Hepatocyte (in vitro differentiated cells): ENCODE measurements around the gene CFAP141. TPM values are rescaled to one million over a fixed set of nuclear protein-coding genes. Genes with fewer than 3 reads are reported as not detected.

ENCODE experiments used
- DNase-seq: peaks from one replicate; pipeline ENCODE4 v3.0.0-alpha.2; 2016; ENCODE audit warnings: low spot score
- H2AFZ ChIP-seq: fragments of 200-600 bp; sonication (generic); 2 replicates; pipeline ENCODE4 v1.6.0; 2016; ENCODE audit warnings: antibody characterized with exemption, mild to moderate bottlenecking
- H3K27ac ChIP-seq: fragments of 200-600 bp; sonication (generic); 2 replicates; pipeline ENCODE4 v1.5.1; 2016; ENCODE audit warnings: mild to moderate bottlenecking
- H3K27me3 ChIP-seq: fragments of 200-600 bp; sonication (generic); 2 replicates; pipeline ENCODE4 v1.6.1; 2016
- H3K36me3 ChIP-seq: fragments of 200-600 bp; sonication (generic); replicated peaks from 2 replicates; pipeline ENCODE4 v1.5.1; 2016; ENCODE audit warnings: low read depth; ENCODE audit not compliant: insufficient read depth
- H3K4me1 ChIP-seq: fragments of 200-600 bp; sonication (generic); 2 replicates; pipeline ENCODE4 v1.5.1; 2016; ENCODE audit warnings: mild to moderate bottlenecking, moderate library complexity; ENCODE audit not compliant: insufficient read depth
- H3K4me2 ChIP-seq: fragments of 200-600 bp; sonication (generic); 2 replicates; pipeline ENCODE4 v1.6.0; 2016
- H3K4me3 ChIP-seq: fragments of 200-600 bp; sonication (generic); 2 replicates; pipeline ENCODE4 v1.5.1; 2016; ENCODE audit warnings: mild to moderate bottlenecking
- H3K79me2 ChIP-seq: fragments of 200-600 bp; sonication (generic); 2 replicates; pipeline ENCODE4 v1.6.0; 2017; ENCODE audit warnings: mild to moderate bottlenecking
- H3K9me2 ChIP-seq: fragments of 200-600 bp; sonication (generic); replicated peaks from 2 replicates; pipeline ENCODE4 v1.6.0; 2017; ENCODE audit warnings: mild to moderate bottlenecking; ENCODE audit not compliant: insufficient read depth
- H3K9me3 ChIP-seq: fragments of 200-600 bp; sonication (generic); 2 replicates; pipeline ENCODE4 v1.5.1; 2016; ENCODE audit warnings: low read depth, mild to moderate bottlenecking
- H4K20me1 ChIP-seq: fragments of 200-600 bp; sonication (generic); 2 replicates; pipeline ENCODE4 v1.6.0; 2016; ENCODE audit warnings: mild to moderate bottlenecking; ENCODE audit not compliant: insufficient read depth, poor library complexity, severe bottlenecking
- CTCF ChIP-seq: fragments of 200-600 bp; sonication (generic); IDR thresholded peaks from 2 replicates; pipeline ENCODE4 v1.5.1; 2016; ENCODE audit warnings: antibody characterized with exemption, mild to moderate bottlenecking; ENCODE audit not compliant: poor library complexity
- EZH2 ChIP-seq: fragments of 200-600 bp; sonication (generic); IDR thresholded peaks from 2 replicates; pipeline ENCODE4 v1.6.1; 2016; ENCODE audit warnings: antibody characterized with exemption, mild to moderate bottlenecking, borderline replicate concordance
- EZH2phosphoT487 ChIP-seq: fragments of 200-600 bp; sonication (generic); IDR thresholded peaks from one replicate; pipeline ENCODE4 v1.6.1; 2018; ENCODE audit warnings: antibody characterized with exemption, mild to moderate bottlenecking, low read depth, moderate library complexity; ENCODE audit not compliant: unreplicated experiment, severe bottlenecking
- WGBS: methylation state at CpG from one replicate; pipeline ENCODE4 v1.1.6; 2016; ENCODE audit warnings: low lambda C conversion rate; ENCODE audit errors: missing lambda C conversion rate; 5-methylcytosine and 5-hydroxymethylcytosine counted together
- polyA plus RNA-seq: library from polyadenylated mRNA; unstranded; fragments of >200 nt; fragmentation: Nextera tagmentation; extraction: Ambion mirVana; gene quantifications from 2 replicates; pipeline ENCODE4 v1.2.1, GENCODE V29; 2016
- total RNA-seq: library from RNA; depleted of rRNA; stranded (reverse); fragments of >200 nt; gene quantifications from 2 replicates; pipeline ENCODE4 v1.2.3, GENCODE V29; 2014

The CFAP141 gene
- total and polyA plus RNA-seq, 2 experiments from 2014 or later: not detected

GRCh38 chr1:154181944-154182343 lies 24.2 kb downstream of the CFAP141 start:
- Histone ChIP-seq H3K4me3 (peak overlapping the region; percentile 76), H3K9me3 (no peaks in the 10 kb centered on the region), H4K20me1 (peaks cover 46% of the 10 kb centered on the region), H3K36me3 (no peaks in the 10 kb centered on the region), H3K79me2 (peaks cover 56% of the 10 kb centered on the region), H2AFZ (no peak overlapping the region), H3K4me1 (peaks cover 38% of the 10 kb centered on the region), H3K9me2 (no peaks in the 10 kb centered on the region), H3K27ac (peak overlapping the region; percentile 96), H3K4me2 (peak overlapping the region; percentile 87), H3K27me3 (no peaks in the 10 kb centered on the region)
- TF ChIP-seq CTCF (no peak), EZH2 (no peak), EZH2phosphoT487 (no peak)
- WGBS: under 1% methylated on average over 6 of the region's 6 CpGs
- DNase-seq: no peak

GRCh38 chr1:154179946-154180687 lies 26.0 kb downstream of the CFAP141 start:
- WGBS: 47% methylated on average over 3 of the region's 3 CpGs
- Histone ChIP-seq H3K9me3 (no peaks in the 10 kb centered on the region), H4K20me1 (peaks cover 60% of the 10 kb centered on the region), H3K9me2 (no peaks in the 10 kb centered on the region), H3K4me3 (peak overlapping the region; percentile 9), H3K27ac (peak overlapping the region; percentile 96), H3K79me2 (peaks cover 72% of the 10 kb centered on the region), H3K4me1 (peaks cover 42% of the 10 kb centered on the region), H2AFZ (no peak overlapping the region), H3K36me3 (no peaks in the 10 kb centered on the region), H3K27me3 (no peaks in the 10 kb centered on the region), H3K4me2 (peak overlapping the region; percentile 87)
- TF ChIP-seq EZH2 (no peak), EZH2phosphoT487 (no peak), CTCF (no peak)
- DNase-seq: peak; percentile 63

GRCh38 chr1:154178911-154179811 lies 27.0 kb downstream of the CFAP141 start:
- peaks cover 60% of the 10 kb centered on the region for H4K20me1 ChIP-seq
- WGBS: 59% methylated on average over 10 of the region's 10 CpGs

More at GRCh38 chr1:154178911-154179811, 27.0 kb downstream of the CFAP141 start:
- Histone ChIP-seq H3K4me1 (peaks cover 42% of the 10 kb centered on the region), H3K79me2 (peaks cover 81% of the 10 kb centered on the region), H3K4me3 (peak overlapping the region; percentile 9), H3K4me2 (peak overlapping the region; percentile 87), H3K9me2 (no peaks in the 10 kb centered on the region), H3K36me3 (no peaks in the 10 kb centered on the region), H2AFZ (no peak overlapping the region), H3K27ac (peak overlapping the region; percentile 96), H3K27me3 (no peaks in the 10 kb centered on the region), H3K9me3 (no peaks in the 10 kb centered on the region)
- TF ChIP-seq EZH2phosphoT487: no peak
- TF ChIP-seq EZH2: no peak
- TF ChIP-seq CTCF: no peak
- DNase-seq: peak; percentile 53
